ENCODE measurements around the gene RASAL3. TPM values are rescaled to one million over a fixed set of nuclear protein-coding genes. Genes with fewer than 3 reads are reported as not detected.

Gene RASAL3
- 1 to 10 TPM in 1 of 8 experiments, under 1 TPM in 5, not detected in 2; 0.16 to 1.6 (median 0.48) TPM for total RNA-seq

DNA sequence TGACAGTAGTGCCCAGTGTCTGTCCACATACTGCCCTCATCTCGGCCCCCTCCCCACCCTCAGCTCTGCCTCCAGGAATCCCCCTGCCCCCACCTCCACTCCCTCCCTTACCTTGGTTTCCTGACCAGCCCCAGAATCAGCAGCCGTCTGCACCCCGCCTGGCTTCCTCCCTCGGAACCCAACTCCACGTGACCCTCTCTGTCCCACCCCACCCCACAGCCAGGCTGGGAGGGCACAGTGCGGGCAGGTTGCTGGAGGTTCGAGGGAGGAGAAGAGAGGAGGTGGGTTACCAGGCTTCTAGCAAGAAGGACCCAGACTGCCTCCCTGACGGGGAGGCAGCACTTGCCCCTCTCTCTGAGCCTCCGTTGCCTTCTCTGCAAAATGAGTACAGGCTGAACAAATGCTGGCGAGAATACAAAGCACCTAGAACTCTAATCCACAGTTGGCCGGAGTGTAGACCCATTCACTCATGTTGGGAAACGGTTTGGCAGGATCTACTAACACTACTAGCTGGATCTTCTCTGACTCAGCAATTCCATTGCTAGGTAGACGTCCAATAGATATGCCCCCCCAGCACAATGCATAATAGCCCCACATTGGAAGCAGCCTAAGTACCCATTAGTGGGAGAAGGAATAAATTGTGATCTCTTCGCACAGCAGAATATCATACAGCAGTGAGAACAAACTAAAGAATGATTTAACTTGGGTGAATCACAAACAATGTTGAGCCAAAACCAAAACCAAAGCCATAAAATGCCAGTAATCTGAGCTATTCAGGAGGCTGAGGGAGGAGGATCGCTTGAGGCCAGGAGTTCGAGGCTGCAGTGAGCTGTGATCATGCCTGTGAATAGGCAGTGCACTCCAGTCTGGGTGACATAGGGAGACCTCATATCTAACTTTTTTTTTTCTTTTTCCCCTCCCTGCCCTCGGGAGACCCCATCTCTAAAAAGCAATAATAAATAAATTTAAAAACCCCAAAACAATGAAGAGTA, at the start of gene RASAL3:
Gene RASAL3, minus strand, starts transcription at position 151 of the 992 bp plus-strand sequence. CDS start 186 bp downstream, outside the sequence.
- no peak for ATAC-seq (replicated peaks in 6 of 8)
- H3K27ac ChIP-seq = no peak within 1 kb of the TSS
- in situ Hi-C loops (cut with MboI; ENCODE audit: low pct_unique_long_range_greater_than_20kb in 2 of 9, low sequenced_read_pairs in 9 of 9, unreplicated experiment in 9 of 9) = no loop called here
- 0 to 100% (median 50%) methylated on average over 1 to 7 of the region's 17 CpGs; no CpG with 5 or more reads in 1 of the 10 experiments for WGBS, 10 experiments
- no peak within 1 kb of the TSS for H3K4me3 ChIP-seq
- H3K4me1 ChIP-seq (replicated peaks in 1 of 2) = no peaks in the 10 kb centered on the region

DNA sequence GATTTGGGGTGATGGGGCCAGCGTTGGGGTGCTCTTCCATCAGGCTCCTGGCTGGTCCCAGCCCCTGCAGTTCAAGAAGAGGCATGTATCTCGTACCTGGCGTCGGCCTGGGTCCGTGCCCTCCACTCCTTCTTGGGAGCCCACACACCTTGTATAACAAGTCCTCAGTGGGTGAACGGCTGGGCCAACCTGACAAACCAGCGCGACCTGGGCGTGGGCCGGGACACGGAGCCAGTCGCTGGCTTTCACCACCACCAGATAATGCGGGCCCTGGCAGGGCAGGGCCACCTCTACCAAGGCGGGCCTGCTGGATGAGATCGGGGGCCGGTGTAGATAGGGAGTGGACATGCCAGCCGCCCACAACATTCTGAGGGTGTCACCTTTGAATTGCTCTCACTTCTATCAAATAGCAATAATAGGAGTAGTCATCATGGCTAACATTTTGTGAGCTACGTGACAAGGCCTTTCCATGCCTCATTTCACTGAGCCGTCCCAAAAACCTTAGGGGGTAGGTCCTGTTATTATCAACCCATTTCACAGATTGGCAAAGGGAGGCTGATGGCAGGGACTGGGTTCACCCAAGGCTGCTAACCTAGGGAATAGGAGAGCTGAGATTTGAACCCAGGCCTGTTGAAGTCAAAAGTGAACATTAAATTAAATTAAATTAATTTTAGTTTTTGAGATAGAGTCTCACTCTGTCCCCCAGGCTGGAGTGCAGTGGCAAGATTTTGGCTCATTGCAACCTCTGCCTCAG, 47.5 kb upstream of the RASAL3 start:
- ATAC-seq (replicated peaks in 6 of 8) = no peak
- 50 to 90% (median 76%) methylated on average over 2 to 6 of the region's 19 CpGs; no CpG with 5 or more reads in 6 of the 10 experiments for WGBS, 10 experiments
- Histone ChIP-seq H3K4me1 (replicated peaks in 1 of 2) (no peaks in the 10 kb centered on the region), H3K4me3 (no peak overlapping the region), H3K27ac (no peak overlapping the region)
- in situ Hi-C loops (cut with MboI; ENCODE audit: low pct_unique_long_range_greater_than_20kb in 2 of 9, low sequenced_read_pairs in 9 of 9, unreplicated experiment in 9 of 9) = no loop called here

DNA sequence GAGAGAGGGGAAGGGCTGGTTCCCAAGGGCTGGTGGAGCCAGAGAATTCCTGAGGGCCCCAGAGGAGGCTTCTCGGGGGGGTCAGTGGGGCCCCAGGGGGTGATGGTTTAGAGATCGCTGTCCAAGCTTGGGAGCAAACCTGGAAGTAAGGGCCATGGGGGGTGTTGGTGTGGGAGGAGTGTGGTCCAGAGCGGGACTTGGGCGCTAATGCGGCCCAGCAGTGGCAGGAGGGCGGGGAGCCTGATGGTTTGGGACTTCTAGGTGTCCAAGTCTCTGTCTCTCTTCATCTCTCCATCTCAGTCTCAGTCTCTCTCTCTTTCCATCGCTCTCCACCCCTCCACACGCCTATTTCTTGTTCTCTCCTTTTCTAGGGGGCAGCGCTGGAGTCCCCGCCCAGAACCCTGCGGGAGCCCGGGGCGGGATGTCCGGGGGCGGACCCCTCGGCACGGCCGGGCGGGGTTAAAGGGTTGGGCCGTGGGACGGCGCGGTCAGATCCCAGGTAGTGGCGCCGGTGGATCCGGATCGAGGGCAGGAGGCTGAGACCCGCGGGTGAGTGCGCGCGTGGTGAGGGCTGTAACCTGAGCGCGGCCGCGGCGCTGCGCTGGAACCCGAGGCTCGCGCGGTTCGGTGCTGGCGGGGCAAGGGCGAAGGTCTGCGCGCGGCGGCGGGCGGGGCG, 43.8 kb upstream of the RASAL3 start, which contains the start of gene CYP4F22:
Gene CYP4F22, plus strand, starts transcription at position 491 of the 676 bp plus-strand sequence. CDS start 16,812 bp downstream, outside the sequence.
- in situ Hi-C loops (cut with MboI; ENCODE audit: low pct_unique_long_range_greater_than_20kb in 2 of 9, low sequenced_read_pairs in 9 of 9, unreplicated experiment in 9 of 9) = no loop called here

DNA sequence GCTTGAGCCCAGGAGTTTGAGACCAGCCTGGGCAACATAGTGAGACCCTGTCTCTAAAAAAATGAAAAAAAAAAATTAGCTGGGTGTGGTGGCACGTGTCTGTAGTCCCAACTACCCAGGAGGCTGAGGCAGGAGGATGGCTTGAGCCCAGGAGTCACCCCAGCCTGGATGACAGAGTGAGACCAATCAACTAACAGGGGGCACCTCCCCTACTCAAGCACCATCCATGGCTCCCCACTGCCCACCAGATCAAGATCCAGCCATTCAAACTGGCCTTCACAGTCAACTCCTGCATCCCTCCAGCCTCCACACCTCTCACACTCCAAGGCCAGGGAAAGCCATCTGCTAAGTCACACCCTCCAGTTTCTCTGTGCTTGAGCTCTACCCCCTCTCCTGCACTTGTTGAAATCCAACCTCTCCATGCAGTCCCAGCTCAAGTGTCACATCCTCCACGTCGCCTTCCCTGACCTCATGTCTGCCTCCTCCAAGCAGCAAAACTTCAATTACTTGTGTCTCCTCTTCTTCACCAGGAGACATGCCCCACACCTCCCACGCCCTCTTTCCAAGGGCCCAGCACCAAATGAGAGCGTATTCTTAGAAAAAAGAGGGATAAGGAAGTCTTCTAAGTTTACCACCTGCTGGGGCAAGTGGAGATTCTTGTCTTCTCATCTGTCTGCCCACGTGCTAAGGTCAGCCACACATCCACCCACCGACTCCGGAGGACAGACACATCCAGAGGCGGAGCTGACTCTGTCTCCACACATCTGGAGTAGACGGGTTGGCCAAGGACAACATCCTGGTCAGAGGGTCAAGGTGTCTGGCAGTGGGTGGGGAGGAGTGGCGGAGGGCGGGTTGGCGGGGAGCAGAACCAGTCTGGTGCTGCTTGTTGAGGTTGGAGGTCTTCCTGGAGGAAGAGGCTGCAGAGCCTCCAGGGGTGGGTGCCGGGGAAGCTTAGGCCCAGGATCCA, 43.0 kb upstream of the RASAL3 start:
- Histone ChIP-seq H3K27ac (no peak overlapping the region), H3K4me3 (no peak overlapping the region), H3K4me1 (replicated peaks in 1 of 2) (no peaks in the 10 kb centered on the region)
- WGBS, 10 experiments = 0 to 83% (median 27%) methylated on average over 1 to 3 of the region's 14 CpGs; no CpG with 5 or more reads in 3 of the 10 experiments
- in situ Hi-C loops (cut with MboI; ENCODE audit: low pct_unique_long_range_greater_than_20kb in 2 of 9, low sequenced_read_pairs in 9 of 9, unreplicated experiment in 9 of 9) = no loop called here
- no peak for ATAC-seq (replicated peaks in 6 of 8)

More for the DNA sequence above, 43.8 kb upstream of the RASAL3 start, which contains the start of gene CYP4F22:
- no peaks in the 10 kb centered on the region for H3K4me1 ChIP-seq (replicated peaks in 1 of 2)
- peak in 1 of 8 experiments; percentile 25 for ATAC-seq (replicated peaks in 6 of 8)
- no peak within 1 kb of the TSS for H3K27ac ChIP-seq
- WGBS, 10 experiments = 20 to 40% (median 35%) methylated on average over 1 to 4 of the region's 52 CpGs; no CpG with 5 or more reads in 7 of the 10 experiments
- H3K4me3 ChIP-seq = no peak within 1 kb of the TSS

DNA sequence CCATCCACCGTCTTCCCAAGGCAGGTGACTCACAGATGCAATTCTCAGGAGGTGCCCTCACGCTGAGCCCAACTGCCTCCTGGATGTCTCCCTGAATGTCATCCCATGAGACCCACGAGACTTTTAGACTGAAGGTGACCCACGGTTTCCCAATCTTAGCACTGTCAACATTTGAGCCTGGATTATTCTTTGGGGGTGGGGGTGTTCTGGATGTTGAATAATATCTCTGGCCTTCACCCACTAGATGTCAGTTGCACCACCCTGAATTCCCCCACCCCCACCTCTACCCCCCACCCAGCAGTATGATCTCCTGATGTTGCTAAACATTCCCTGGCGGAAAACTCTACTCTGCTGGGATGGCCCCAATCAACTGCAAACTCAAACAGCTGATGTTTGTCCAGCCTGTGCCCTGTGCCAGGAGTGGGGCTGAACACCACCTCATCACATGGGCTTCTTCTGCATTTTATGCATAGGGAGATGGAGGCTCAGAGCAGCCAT, 41.8 kb upstream of the RASAL3 start:
- Histone ChIP-seq H3K4me3 (no peak overlapping the region), H3K27ac (no peak overlapping the region), H3K4me1 (replicated peaks in 1 of 2) (no peaks in the 10 kb centered on the region)
- in situ Hi-C loops (cut with MboI; ENCODE audit: low pct_unique_long_range_greater_than_20kb in 2 of 9, low sequenced_read_pairs in 9 of 9, unreplicated experiment in 9 of 9) = no loop called here
- WGBS, 10 experiments = 0% methylated on average over 1 of the region's 5 CpGs; no CpG with 5 or more reads in 9 of the 10 experiments
- ATAC-seq (replicated peaks in 6 of 8) = no peak

DNA sequence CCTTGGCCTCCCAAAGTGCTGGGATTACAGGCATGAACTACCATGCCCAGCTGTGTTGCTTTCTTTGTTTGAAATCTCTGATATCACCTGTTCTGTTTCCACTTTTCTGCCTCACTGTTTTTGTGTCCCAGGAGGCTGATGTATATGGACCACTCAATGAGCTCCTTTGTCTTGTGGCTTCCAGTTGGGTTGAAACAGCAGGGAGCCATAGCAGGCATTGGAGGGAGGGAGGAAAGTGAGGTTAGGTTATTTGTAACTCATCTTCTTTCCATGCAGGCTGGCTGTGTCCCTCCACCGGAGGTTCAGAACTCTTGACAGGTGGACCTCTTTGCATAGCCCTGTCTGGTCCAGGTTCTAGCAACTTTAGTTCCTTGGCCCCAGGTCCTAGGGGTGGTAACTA, 37.9 kb upstream of the RASAL3 start:
- no peak for ATAC-seq (replicated peaks in 6 of 8)

DNA sequence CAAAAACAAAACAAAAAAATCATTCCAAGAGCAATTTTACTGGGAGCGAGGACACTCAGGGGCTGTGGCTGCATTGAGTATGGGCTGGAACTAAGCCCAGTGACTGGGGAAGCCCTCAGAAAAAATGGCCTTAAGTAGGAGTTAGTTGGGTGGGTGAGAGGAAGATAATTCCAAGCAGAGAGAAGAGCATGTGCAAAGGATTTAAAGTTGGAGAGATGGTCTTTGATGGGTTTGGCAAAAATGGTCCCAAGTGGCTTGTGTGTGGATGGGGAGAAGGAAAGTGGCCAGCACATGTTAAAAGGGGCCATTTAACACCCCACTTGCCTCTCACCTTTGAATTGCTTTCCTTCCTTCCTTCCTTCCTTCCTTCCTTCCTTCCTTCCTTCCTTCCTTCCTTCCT, 37.3 kb upstream of the RASAL3 start:
- in situ Hi-C loops (cut with MboI; ENCODE audit: low pct_unique_long_range_greater_than_20kb in 2 of 9, low sequenced_read_pairs in 9 of 9, unreplicated experiment in 9 of 9) = no loop called here
- H3K4me1 ChIP-seq (replicated peaks in 1 of 2) = no peaks in the 10 kb centered on the region
- H3K4me3 ChIP-seq = no peak overlapping the region
- 0 to 71% (median 23%) methylated on average over 1 of the region's 1 CpG; no CpG with 5 or more reads in 4 of the 10 experiments for WGBS, 10 experiments
- no peak for ATAC-seq (replicated peaks in 6 of 8)
- no peak overlapping the region for H3K27ac ChIP-seq

More for the DNA sequence above, 37.9 kb upstream of the RASAL3 start:
- no peak overlapping the region for H3K27ac ChIP-seq
- in situ Hi-C loops (cut with MboI; ENCODE audit: low pct_unique_long_range_greater_than_20kb in 2 of 9, low sequenced_read_pairs in 9 of 9, unreplicated experiment in 9 of 9) = no loop called here
- no peak overlapping the region for H3K4me3 ChIP-seq
- H3K4me1 ChIP-seq (replicated peaks in 1 of 2) = no peaks in the 10 kb centered on the region
- 17 to 67% (median 40%) methylated on average over 1 of the region's 1 CpG; no CpG with 5 or more reads in 4 of the 10 experiments for WGBS, 10 experiments

DNA sequence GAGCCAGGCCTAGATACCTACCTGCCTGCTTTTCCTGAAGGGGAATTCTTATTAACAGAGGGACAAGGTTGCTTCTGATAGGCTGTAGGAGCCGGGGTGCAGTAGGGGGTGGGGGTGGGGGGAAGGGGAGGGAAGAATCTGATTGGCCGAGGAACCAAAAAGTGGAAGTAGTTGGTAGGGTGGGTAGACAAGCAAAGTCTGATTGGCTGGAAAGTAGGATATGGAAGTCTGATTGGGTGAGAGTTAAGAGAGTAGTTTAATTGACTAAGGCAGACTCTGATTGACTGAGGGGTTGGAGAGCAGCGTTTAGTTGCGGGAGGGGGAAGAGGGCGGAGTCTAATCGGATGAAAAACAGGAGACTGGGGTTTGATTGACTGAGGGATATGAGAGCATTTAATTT, 34.6 kb upstream of the RASAL3 start:
- Histone ChIP-seq H3K4me1 (replicated peaks in 1 of 2) (no peaks in the 10 kb centered on the region), H3K4me3 (no peak overlapping the region), H3K27ac (no peak overlapping the region)
- no peak for ATAC-seq (replicated peaks in 6 of 8)
- 80% methylated on average over 4 of the region's 6 CpGs; no CpG with 5 or more reads in 9 of the 10 experiments for WGBS, 10 experiments
- in situ Hi-C loops (cut with MboI; ENCODE audit: low pct_unique_long_range_greater_than_20kb in 2 of 9, low sequenced_read_pairs in 9 of 9, unreplicated experiment in 9 of 9) = no loop called here

DNA sequence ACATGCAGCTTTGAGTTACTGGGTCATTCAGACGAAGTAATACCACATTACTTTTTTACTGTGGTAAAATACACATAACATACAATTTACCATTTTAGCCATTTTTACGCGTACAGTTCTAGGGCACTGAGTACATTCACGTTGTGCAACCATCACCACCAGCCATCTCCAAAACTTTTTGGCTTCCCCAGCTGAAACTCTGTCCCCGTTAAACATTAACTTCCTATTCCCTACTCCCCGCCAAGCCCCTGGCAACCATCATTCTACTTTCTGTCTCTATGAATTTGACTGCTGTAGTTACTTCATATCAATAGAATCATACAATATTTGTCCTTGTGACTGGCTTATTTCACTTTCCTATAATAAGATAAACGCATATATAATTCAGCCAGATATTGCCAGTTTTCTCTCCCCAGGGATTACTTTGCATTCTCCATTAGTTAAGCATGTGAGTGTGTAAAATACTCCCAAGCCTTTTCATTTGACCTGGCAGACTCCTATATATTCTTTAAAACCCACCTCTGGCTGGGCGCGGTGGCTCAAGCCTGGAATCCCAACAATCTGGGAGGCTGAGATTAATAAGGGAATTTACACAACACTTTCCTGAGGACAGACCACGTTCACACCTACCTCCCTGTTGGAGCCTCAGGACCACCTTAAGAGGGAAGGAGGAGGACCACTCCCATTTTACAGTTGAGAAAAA, 34.0 kb upstream of the RASAL3 start:
- no peak for ATAC-seq (replicated peaks in 6 of 8)
- in situ Hi-C loops (cut with MboI; ENCODE audit: low pct_unique_long_range_greater_than_20kb in 2 of 9, low sequenced_read_pairs in 9 of 9, unreplicated experiment in 9 of 9) = no loop called here
- H3K4me1 ChIP-seq (replicated peaks in 1 of 2) = no peaks in the 10 kb centered on the region
- 24 to 62% (median 56%) methylated on average over 3 to 9 of the region's 10 CpGs; no CpG with 5 or more reads in 1 of the 10 experiments for WGBS, 10 experiments
- no peak overlapping the region for H3K27ac ChIP-seq
- H3K4me3 ChIP-seq = no peak overlapping the region

DNA sequence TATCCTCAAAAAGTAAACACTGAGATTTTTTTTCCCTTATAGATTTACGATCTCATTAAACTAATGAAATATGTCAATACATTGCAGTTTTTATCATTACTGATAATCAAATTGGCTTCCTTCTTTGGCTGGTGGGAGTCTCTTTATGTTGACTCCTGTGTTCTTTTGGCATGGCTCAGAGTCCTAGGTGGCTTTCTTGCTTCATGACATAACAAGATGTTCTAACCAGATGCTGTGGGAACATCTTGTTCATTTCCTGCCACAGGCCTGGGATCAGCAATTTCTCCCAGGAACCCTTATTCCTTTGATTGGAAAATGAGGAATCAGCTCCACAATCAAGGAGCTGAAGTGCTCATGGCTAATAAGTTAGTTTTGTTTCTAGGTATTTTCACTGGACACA, 30.8 kb upstream of the RASAL3 start:
- Histone ChIP-seq H3K4me3 (no peak overlapping the region), H3K4me1 (replicated peaks in 1 of 2) (no peaks in the 10 kb centered on the region), H3K27ac (no peak overlapping the region)
- no peak for ATAC-seq (replicated peaks in 6 of 8)
- WGBS, 10 experiments = 60 to 100% (median 93%) methylated on average over 1 of the region's 1 CpG; no CpG with 5 or more reads in 2 of the 10 experiments
- in situ Hi-C loops (cut with MboI; ENCODE audit: low pct_unique_long_range_greater_than_20kb in 2 of 9, low sequenced_read_pairs in 9 of 9, unreplicated experiment in 9 of 9) = no loop called here

Measured in motor neuron (in vitro differentiated cells).